SK-N-SH (cell line): ENCODE measurements around the gene FKBP5. TPM values are rescaled to one million over a fixed set of nuclear protein-coding genes. Genes with fewer than 3 reads are reported as not detected.

Experiments
- CTCF ChIA-PET: fragments of 300-600, 350-600 bp; formaldehyde crosslinking; extraction: SDS; loops from one replicate; lab custom pipeline; 2021; lab: Yijun Ruan, JAX
- POLR2A ChIA-PET: fragments of 350-600 bp; sonication (Branson Sonifier 250); formaldehyde crosslinking; extraction: SDS; loops from one replicate; lab custom pipeline; 2020; ENCODE audit warnings: antibody characterized with exemption, inconsistent platforms; lab: Yijun Ruan, JAX
- DNase-seq: peaks from one replicate; pipeline ENCODE4 v3.0.0; 2012
- H2AFZ ChIP-seq: fragments of 200-600 bp; sonication (generic); 2 replicates; pipeline ENCODE4 v1.8.1; 2016; ENCODE audit warnings: antibody characterized with exemption, mild to moderate bottlenecking, low read depth
- H3F3A ChIP-seq: fragments of 200-600 bp; sonication (generic); replicated peaks from 2 replicates; pipeline ENCODE3; 2016; ENCODE audit warnings: antibody characterized with exemption, mild to moderate bottlenecking; ENCODE audit not compliant: insufficient read depth
- H3K27ac ChIP-seq, 2 experiments: fragments of 200-500 bp in 1 of 2; fragments of 200-600 bp in 1 of 2; sonication (Bioruptor generic) in 1 of 2; sonication (generic), shearing (Covaris generic) in 1 of 2; 2 replicates each; pipeline versions ENCODE4 v1.5.1 to v1.6.1; 2014 to 2016; ENCODE audit warnings: low read depth in 2 of 2, inconsistent platforms in 1 of 2, low read length in 1 of 2, mild to moderate bottlenecking in 1 of 2, mixed read lengths in 1 of 2
- H3K27me3 ChIP-seq: fragments of 200-600 bp; sonication (generic), shearing (Covaris generic); 2 replicates; pipeline ENCODE4 v1.6.1; 2016; ENCODE audit warnings: mixed run types; ENCODE audit not compliant: insufficient read depth
- H3K36me3 ChIP-seq, 2 experiments: fragments of 200-500 bp in 1 of 2; fragments of 200-600 bp in 1 of 2; sonication (Bioruptor generic) in 1 of 2; sonication (generic) in 1 of 2; replicated peaks in 1 of 2; 2 replicates each; pipeline versions ENCODE3 to v1.5.1; 2014 to 2016; ENCODE audit warnings: low read length in 1 of 2, mild to moderate bottlenecking in 1 of 2; ENCODE audit not compliant: insufficient read depth in 2 of 2, control insufficient read depth in 1 of 2
- H3K4me1 ChIP-seq, 2 experiments: fragments of 200-500 bp in 1 of 2; fragments of 200-600 bp in 1 of 2; sonication (Bioruptor generic) in 1 of 2; sonication (generic), shearing (Covaris generic) in 1 of 2; 2 replicates each; pipeline versions ENCODE4 v1.5.1 to v1.6.1; 2014 to 2016; ENCODE audit warnings: low read depth in 1 of 2, low read length in 1 of 2, mixed run types in 1 of 2; ENCODE audit not compliant: insufficient read depth in 2 of 2, control insufficient read depth in 1 of 2
- H3K4me2 ChIP-seq: fragments of 200-600 bp; sonication (generic), shearing (Covaris generic); 2 replicates; pipeline ENCODE4 v1.6.1; 2017; ENCODE audit warnings: mixed run types
- H3K4me3 ChIP-seq, 2 experiments: fragments of 200-500 bp in 1 of 2; fragments of 200-600 bp in 1 of 2; sonication (Bioruptor generic) in 1 of 2; sonication (generic), shearing (Covaris generic) in 1 of 2; 2 replicates each; pipeline versions ENCODE4 v1.5.1 to v1.8.1; 2014 to 2016; ENCODE audit warnings: low read depth in 2 of 2, inconsistent platforms in 1 of 2, low read length in 1 of 2, mild to moderate bottlenecking in 1 of 2, mixed read lengths in 1 of 2, moderate library complexity in 1 of 2
- H3K79me2 ChIP-seq: fragments of 200-600 bp; sonication (generic); 2 replicates; pipeline ENCODE4 v1.8.1; 2017; ENCODE audit warnings: mild to moderate bottlenecking; ENCODE audit not compliant: insufficient read depth
- H3K9ac ChIP-seq: fragments of 200-600 bp; sonication (generic); 2 replicates; pipeline ENCODE4 v1.6.1; 2017; ENCODE audit warnings: mixed run types
- H3K9me2 ChIP-seq: fragments of 200-600 bp; sonication (generic); 2 replicates; pipeline ENCODE4 v1.6.1; 2017; ENCODE audit warnings: mixed run types
- H3K9me3 ChIP-seq: fragments of 200-600 bp; sonication (generic); 2 replicates; pipeline ENCODE4 v1.6.1; 2017; ENCODE audit warnings: mixed run types, mild to moderate bottlenecking, moderate library complexity
- H4K20me1 ChIP-seq: fragments of 200-600 bp; sonication (generic); 2 replicates; pipeline ENCODE4 v1.6.1; 2017; ENCODE audit warnings: mild to moderate bottlenecking, mixed run types; ENCODE audit not compliant: insufficient read depth
- FOSL2 ChIP-seq: IDR thresholded peaks from 2 replicates; pipeline ENCODE4 v1.4.0; 2012; ENCODE audit warnings: low read depth, mild to moderate bottlenecking, moderate library complexity, borderline replicate concordance
- FOXJ3 ChIP-seq: sonication (generic); formaldehyde crosslinking; IDR thresholded peaks from 2 replicates; pipeline ENCODE4 v1.5.1; 2020; ENCODE audit warnings: mild to moderate bottlenecking, missing genetic modification reagents
- FOXM1 ChIP-seq: IDR thresholded peaks from 2 replicates; pipeline ENCODE4 v1.4.0; 2012; ENCODE audit warnings: low read depth, mild to moderate bottlenecking
- GABPA ChIP-seq: IDR thresholded peaks from 2 replicates; pipeline ENCODE4 v1.4.0; 2012; ENCODE audit warnings: low read depth, mild to moderate bottlenecking
- JUND ChIP-seq: IDR thresholded peaks from 2 replicates; pipeline ENCODE4 v1.4.0; 2012
- MAX ChIP-seq: IDR thresholded peaks from 2 replicates; pipeline ENCODE4 v1.4.0; 2012; ENCODE audit warnings: low read depth
- MEF2A ChIP-seq: IDR thresholded peaks from 2 replicates; pipeline ENCODE4 v1.4.0; 2012; ENCODE audit warnings: low read depth, borderline replicate concordance
- MXI1 ChIP-seq: IDR thresholded peaks from 2 replicates; pipeline ENCODE4 v1.6.1; 2012; ENCODE audit warnings: mild to moderate bottlenecking, low read depth, low read length, improper control_type of control experiment
- NFIC ChIP-seq: IDR thresholded peaks from 2 replicates; pipeline ENCODE4 v1.4.0; 2012; ENCODE audit warnings: borderline replicate concordance
- RAD21 ChIP-seq: IDR thresholded peaks from 2 replicates; pipeline ENCODE4 v1.6.1; 2012; ENCODE audit warnings: mild to moderate bottlenecking, low read length
- REST ChIP-seq: IDR thresholded peaks from 2 replicates; pipeline ENCODE4 v1.6.1; 2012; ENCODE audit warnings: mild to moderate bottlenecking, low read depth, low read length, moderate library complexity
- RFX5 ChIP-seq: IDR thresholded peaks from 2 replicates; pipeline ENCODE4 v1.6.1; 2012; ENCODE audit warnings: mild to moderate bottlenecking, improper control_type of control experiment, low read length
- TAF1 ChIP-seq: IDR thresholded peaks from 2 replicates; pipeline ENCODE4 v1.6.1; 2012; ENCODE audit warnings: low read depth, mild to moderate bottlenecking, low read length, moderate library complexity, borderline replicate concordance
- TEAD4 ChIP-seq: IDR thresholded peaks from 2 replicates; pipeline ENCODE4 v1.4.0; 2012; ENCODE audit warnings: mild to moderate bottlenecking, borderline replicate concordance; ENCODE audit not compliant: insufficient read depth
- USF1 ChIP-seq: IDR thresholded peaks from 2 replicates; pipeline ENCODE4 v1.4.0; 2012; ENCODE audit warnings: low read depth, borderline replicate concordance
- ZBTB33 ChIP-seq: IDR thresholded peaks from 2 replicates; pipeline ENCODE4 v1.4.0; 2012; ENCODE audit warnings: low read depth, borderline replicate concordance
- polyA plus RNA-seq, 3 experiments: library from polyadenylated mRNA; depleted of rRNA; stranded (reverse); fragments of >200 nt; gene quantifications; 2 replicates each; pipeline ENCODE4 v1.2.3, GENCODE V29; 2012

The FKBP5 gene
- polyA plus RNA-seq, 1 of the 3 experiments (the other 2 are of a cell fraction), result 5.1 TPM

- peak overlapping the region in 1 of 2 experiments; percentile 31; a peak in 1 of 4 replicates for H3K27ac ChIP-seq
- H3K9me3 ChIP-seq, result no peaks in the 10 kb centered on the region
- H3K4me3 ChIP-seq, result no peak overlapping the region
- H3K9ac ChIP-seq, result no peak overlapping the region
- H2AFZ ChIP-seq, result no peak overlapping the region
- TF ChIP-seq REST (no peak), JUND (peak; percentile 38; the same call in 1 of the 2 replicates), RFX5 (no peak), GABPA (no peak), ZBTB33 (no peak), MEF2A (no peak), MXI1 (no peak), NFIC (peak; percentile 38; the same call in 1 of the 2 replicates), USF1 (no peak)
- TF ChIP-seq, all 33 proteins: peak for 2
- H3K36me3 ChIP-seq, result no peaks in the 10 kb centered on the region
- POLR2A ChIA-PET, result no interaction called here
- H3K4me1 ChIP-seq, result peaks cover 4 to 18% of the 10 kb centered on the region in 2 experiments; a peak in 3 of 4 replicates
- H3K27me3 ChIP-seq, result no peaks in the 10 kb centered on the region
- H3F3A ChIP-seq, result peaks cover 6% of the 10 kb centered on the region
- no peaks in the 10 kb centered on the region for H4K20me1 ChIP-seq
- no peaks in the 10 kb centered on the region for H3K79me2 ChIP-seq
- no peaks in the 10 kb centered on the region for H3K9me2 ChIP-seq
- peak overlapping the region; percentile 23; the same call in 1 of the 2 replicates for H3K4me2 ChIP-seq
- DNase-seq, result no peak
- CTCF ChIA-PET, result interaction anchor here (0.9 to 16.4 kb wide), 4 partner anchors 15 to 149 kb away, joined by 3 to 271 read pairs (median 4); partner anchors contain the start of gene ARMC12
These were observed 102.2 kb downstream of the FKBP5 start for GRCh38 chr6:35586542-35586941.

GRCh38 chr6:35585658-35586057 lies 103.1 kb downstream of the FKBP5 start:
- TF ChIP-seq ZBTB33 (no peak), FOSL2 (no peak), NFIC (no peak), TAF1 (no peak), JUND (no peak), FOXM1 (no peak), TEAD4 (no peak), FOXJ3 (no peak), MAX (no peak), RAD21 (no peak)
- H4K20me1 ChIP-seq, result no peaks in the 10 kb centered on the region
- no peaks in the 10 kb centered on the region for H3K9me3 ChIP-seq
- H3K9ac ChIP-seq, result no peak overlapping the region
- peaks cover 4 to 13% of the 10 kb centered on the region in 2 experiments; a peak in 2 of 4 replicates for H3K4me1 ChIP-seq
- DNase-seq, result no peak
- H2AFZ ChIP-seq, result no peak overlapping the region
- H3K4me2 ChIP-seq, result peak overlapping the region; percentile 23; the same call in 1 of the 2 replicates
- H3K27ac ChIP-seq, result no peak overlapping the region
- ChIA-PET POLR2A (no interaction called here), CTCF (interaction anchor here (0.6 to 16.4 kb wide), 7 partner anchors 9 to 149 kb away, joined by 3 to 271 read pairs (median 8); partner anchors contain the start of gene ARMC12)
- peaks cover 6% of the 10 kb centered on the region for H3F3A ChIP-seq
- H3K27me3 ChIP-seq, result no peaks in the 10 kb centered on the region
- no peaks in the 10 kb centered on the region for H3K36me3 ChIP-seq
- H3K79me2 ChIP-seq, result no peaks in the 10 kb centered on the region
- no peaks in the 10 kb centered on the region for H3K9me2 ChIP-seq
- H3K4me3 ChIP-seq, result no peak overlapping the region
